DOHH2 (cell line): ENCODE data around the gene CWC27.

Source experiments
- H3F3A ChIP-seq: fragments of 200-600 bp; sonication (generic), shearing (Covaris generic); 2 replicates; pipeline ENCODE4 v1.6.0; 2016; ENCODE audit warnings: antibody characterized with exemption, mild to moderate bottlenecking; ENCODE audit not compliant: control insufficient read depth, insufficient read depth
- H3K27ac ChIP-seq: fragments of 200-600 bp; sonication (generic); 2 replicates; pipeline ENCODE4 v1.5.1; 2014; ENCODE audit warnings: low read depth, mild to moderate bottlenecking, low read length, moderate library complexity
- H3K27me3 ChIP-seq: fragments of 200-600 bp; sonication (generic); 2 replicates; pipeline ENCODE4 v1.6.1; 2014; ENCODE audit warnings: mild to moderate bottlenecking, low read length, mixed read lengths; ENCODE audit not compliant: control insufficient read depth
- H3K36me3 ChIP-seq: fragments of 200-600 bp; sonication (generic); 2 replicates; pipeline ENCODE4 v1.6.1; 2014; ENCODE audit warnings: mild to moderate bottlenecking, low read length, moderate library complexity, mixed read lengths; ENCODE audit not compliant: control insufficient read depth
- H3K4me1 ChIP-seq: fragments of 200-600 bp; sonication (generic); 2 replicates; pipeline ENCODE4 v1.6.1; 2014; ENCODE audit warnings: mild to moderate bottlenecking, low read length, mixed read lengths; ENCODE audit not compliant: control insufficient read depth
- H3K4me2 ChIP-seq: fragments of 200-600 bp; sonication (generic); 2 replicates; pipeline ENCODE4 v1.6.0; 2014; ENCODE audit warnings: mild to moderate bottlenecking, low read length, moderate library complexity
- H3K4me3 ChIP-seq: fragments of 200-600 bp; sonication (generic); 2 replicates; pipeline ENCODE4 v1.5.1; 2014; ENCODE audit warnings: mild to moderate bottlenecking, low read length, mixed read lengths
- H3K79me2 ChIP-seq: fragments of 200-600 bp; sonication (generic); 2 replicates; pipeline ENCODE4 v1.6.1; 2014; ENCODE audit warnings: mild to moderate bottlenecking, low read length, mixed read lengths; ENCODE audit not compliant: control insufficient read depth
- H3K9me2 ChIP-seq: fragments of 200-600 bp; sonication (generic); replicated peaks from 2 replicates; pipeline ENCODE4 v1.6.1; 2014; ENCODE audit warnings: mild to moderate bottlenecking, low read length, mixed read lengths; ENCODE audit not compliant: control insufficient read depth
- H3K9me3 ChIP-seq: fragments of 200-600 bp; sonication (generic); 2 replicates; pipeline ENCODE4 v1.6.1; 2014; ENCODE audit warnings: antibody characterized with exemption, low read length, mixed read lengths; ENCODE audit not compliant: control insufficient read depth, insufficient read depth
- H4K20me1 ChIP-seq: fragments of 200-600 bp; sonication (generic); 2 replicates; pipeline ENCODE4 v1.6.0; 2014; ENCODE audit warnings: low read depth, mild to moderate bottlenecking, antibody characterized with exemption, low read length, moderate library complexity; ENCODE audit not compliant: control insufficient read depth, insufficient read depth
- EZH2phosphoT487 ChIP-seq: fragments of 200-600 bp; sonication (generic); IDR thresholded peaks from 2 replicates; pipeline ENCODE4 v1.6.1; 2017; ENCODE audit warnings: borderline replicate concordance, mild to moderate bottlenecking, antibody characterized with exemption, low read length, moderate library complexity, mixed read lengths
- TF ChIP-seq, protein P1 (sequence below): fragments of 200-600 bp; sonication (generic); IDR thresholded peaks from one replicate; pipeline ENCODE4 v1.5.1; 2014; ENCODE audit warnings: antibody characterized with exemption, mild to moderate bottlenecking, low read depth, low read length; ENCODE audit not compliant: poor library complexity, severe bottlenecking

CWC27 gene

DNA sequence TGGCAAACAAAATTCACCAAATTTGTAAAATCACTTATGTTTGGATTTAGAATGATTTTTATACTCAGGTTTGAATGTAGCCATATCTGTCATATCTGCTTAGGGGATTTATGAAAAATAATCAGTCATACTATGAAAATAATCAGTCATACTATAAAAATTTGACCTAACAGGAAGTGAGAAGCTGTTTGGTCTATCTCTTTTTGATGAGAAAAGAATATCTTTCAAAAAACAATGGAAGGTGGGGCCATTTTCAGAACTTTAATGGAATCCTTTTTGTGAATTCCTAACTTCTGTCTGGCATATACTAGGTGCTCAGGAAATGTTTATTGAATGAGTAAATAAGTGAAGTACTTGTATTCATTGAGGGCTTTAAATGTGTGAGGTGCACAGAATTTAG, 70.1 kb downstream of the CWC27 start:
- H3K4me2 ChIP-seq, result no peak overlapping the region
- H3K4me3 ChIP-seq, result no peak overlapping the region
- no peaks in the 10 kb centered on the region for H3K9me2 ChIP-seq
- no peaks in the 10 kb centered on the region for H3K4me1 ChIP-seq
- no peak for TF ChIP-seq EZH2phosphoT487
- TF ChIP-seq, protein P1, sequence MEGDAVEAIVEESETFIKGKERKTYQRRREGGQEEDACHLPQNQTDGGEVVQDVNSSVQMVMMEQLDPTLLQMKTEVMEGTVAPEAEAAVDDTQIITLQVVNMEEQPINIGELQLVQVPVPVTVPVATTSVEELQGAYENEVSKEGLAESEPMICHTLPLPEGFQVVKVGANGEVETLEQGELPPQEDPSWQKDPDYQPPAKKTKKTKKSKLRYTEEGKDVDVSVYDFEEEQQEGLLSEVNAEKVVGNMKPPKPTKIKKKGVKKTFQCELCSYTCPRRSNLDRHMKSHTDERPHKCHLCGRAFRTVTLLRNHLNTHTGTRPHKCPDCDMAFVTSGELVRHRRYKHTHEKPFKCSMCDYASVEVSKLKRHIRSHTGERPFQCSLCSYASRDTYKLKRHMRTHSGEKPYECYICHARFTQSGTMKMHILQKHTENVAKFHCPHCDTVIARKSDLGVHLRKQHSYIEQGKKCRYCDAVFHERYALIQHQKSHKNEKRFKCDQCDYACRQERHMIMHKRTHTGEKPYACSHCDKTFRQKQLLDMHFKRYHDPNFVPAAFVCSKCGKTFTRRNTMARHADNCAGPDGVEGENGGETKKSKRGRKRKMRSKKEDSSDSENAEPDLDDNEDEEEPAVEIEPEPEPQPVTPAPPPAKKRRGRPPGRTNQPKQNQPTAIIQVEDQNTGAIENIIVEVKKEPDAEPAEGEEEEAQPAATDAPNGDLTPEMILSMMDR, result no peak
- no peaks in the 10 kb centered on the region for H3K36me3 ChIP-seq
- no peaks in the 10 kb centered on the region for H3K79me2 ChIP-seq
- H3F3A ChIP-seq, result no peaks in the 10 kb centered on the region
- no peaks in the 10 kb centered on the region for H4K20me1 ChIP-seq
- no peak overlapping the region for H3K27ac ChIP-seq
- H3K27me3 ChIP-seq, result no peaks in the 10 kb centered on the region
- H3K9me3 ChIP-seq, result no peaks in the 10 kb centered on the region

DNA sequence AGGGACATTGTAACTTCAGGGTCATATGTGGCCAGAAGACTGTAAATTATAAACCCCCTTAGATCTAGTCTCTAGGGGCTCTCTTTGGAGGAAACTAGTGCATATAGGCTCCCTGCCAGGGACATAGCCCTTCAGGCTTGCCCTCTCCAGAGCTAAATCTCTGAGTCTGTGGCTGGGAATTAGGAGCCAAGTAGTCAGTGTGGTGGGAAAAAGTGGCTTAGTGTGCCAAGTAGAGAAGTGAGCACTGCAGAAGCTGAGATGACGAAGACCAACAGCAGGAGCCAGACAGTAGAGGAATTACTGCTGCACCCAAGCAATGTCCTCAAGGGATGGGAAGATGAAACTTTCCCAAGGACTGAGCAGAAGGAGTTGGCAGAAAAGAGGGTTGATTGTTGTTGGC, 71.2 kb downstream of the CWC27 start:
- Histone ChIP-seq H3F3A (no peaks in the 10 kb centered on the region), H3K9me2 (no peaks in the 10 kb centered on the region), H3K4me3 (no peak overlapping the region), H3K79me2 (no peaks in the 10 kb centered on the region), H4K20me1 (no peaks in the 10 kb centered on the region), H3K27me3 (no peaks in the 10 kb centered on the region), H3K4me2 (no peak overlapping the region), H3K4me1 (no peaks in the 10 kb centered on the region), H3K9me3 (no peaks in the 10 kb centered on the region; the same call in 1 of the 2 replicates), H3K27ac (no peak overlapping the region), H3K36me3 (no peaks in the 10 kb centered on the region)
- no peak for TF ChIP-seq EZH2phosphoT487
- TF ChIP-seq, protein P1, result no peak

DNA sequence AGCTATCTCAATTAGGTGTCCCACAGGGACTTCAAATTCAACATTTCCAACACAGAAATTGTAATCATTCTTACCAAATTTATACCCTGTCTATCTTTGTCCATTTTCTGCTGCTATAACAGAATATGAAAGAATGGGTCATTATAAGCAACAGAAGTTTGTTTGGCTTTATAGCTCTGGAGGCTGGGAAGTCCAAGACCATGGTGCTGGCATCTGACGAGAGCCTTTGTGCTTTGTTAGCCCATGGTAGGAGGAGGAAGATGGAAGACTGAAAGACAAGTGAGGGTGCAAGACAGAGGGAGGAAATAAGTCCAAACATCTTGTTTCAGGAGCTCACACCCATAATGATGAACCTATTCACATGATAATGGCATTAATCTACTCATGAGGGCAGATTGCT, 72.2 kb downstream of the CWC27 start:
- H3K36me3 ChIP-seq, result no peaks in the 10 kb centered on the region
- H4K20me1 ChIP-seq, result no peaks in the 10 kb centered on the region
- H3K27me3 ChIP-seq, result no peaks in the 10 kb centered on the region
- H3K4me1 ChIP-seq, result no peaks in the 10 kb centered on the region
- no peak overlapping the region for H3K4me3 ChIP-seq
- H3K9me2 ChIP-seq, result no peaks in the 10 kb centered on the region
- TF ChIP-seq EZH2phosphoT487, result no peak
- TF ChIP-seq, protein P1, result no peak
- H3K4me2 ChIP-seq, result no peak overlapping the region
- no peaks in the 10 kb centered on the region for H3F3A ChIP-seq
- H3K27ac ChIP-seq, result no peak overlapping the region
- no peaks in the 10 kb centered on the region; the same call in 1 of the 2 replicates for H3K9me3 ChIP-seq
- H3K79me2 ChIP-seq, result no peaks in the 10 kb centered on the region

DNA sequence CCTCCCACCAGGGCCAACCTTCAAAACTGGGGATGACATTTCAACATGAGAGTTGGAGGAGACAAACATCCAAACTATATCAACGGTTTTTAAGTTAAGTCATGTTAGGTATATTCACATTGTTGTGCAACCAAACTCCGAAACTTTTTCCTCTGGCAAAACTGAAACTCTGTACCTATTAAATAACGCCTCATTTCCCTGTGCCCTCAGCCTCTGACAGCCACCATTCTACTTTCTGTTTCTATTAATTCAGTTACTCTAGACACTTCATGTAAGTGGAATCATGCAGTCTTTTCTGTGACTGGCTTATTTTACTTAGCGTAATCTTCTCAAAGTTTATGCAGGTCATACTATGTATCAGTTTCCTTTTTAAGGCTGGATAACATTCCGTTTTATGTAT, 85.0 kb downstream of the CWC27 start:
- no peaks in the 10 kb centered on the region for H3F3A ChIP-seq
- no peak overlapping the region for H3K4me3 ChIP-seq
- no peak overlapping the region for H3K4me2 ChIP-seq
- H3K36me3 ChIP-seq, result no peaks in the 10 kb centered on the region
- TF ChIP-seq, protein P1, result no peak
- TF ChIP-seq EZH2phosphoT487, result no peak
- H3K79me2 ChIP-seq, result no peaks in the 10 kb centered on the region
- no peaks in the 10 kb centered on the region for H4K20me1 ChIP-seq
- H3K27me3 ChIP-seq, result no peaks in the 10 kb centered on the region
- no peak overlapping the region for H3K27ac ChIP-seq
- H3K9me3 ChIP-seq, result no peaks in the 10 kb centered on the region
- no peaks in the 10 kb centered on the region for H3K4me1 ChIP-seq
- no peaks in the 10 kb centered on the region for H3K9me2 ChIP-seq
